CD4-positive, alpha-beta T cell treated with Interleukin-10 for 1 hour (primary cell): ENCODE results near the gene CTNNA2.

Experiments
- DNase-seq: peaks from one replicate; pipeline ENCODE4 v3.0.0-alpha.2; 2020

Gene CTNNA2

GRCh38 chr2:80437959-80438358 lies 925.1 kb downstream of the CTNNA2 start:
- DNase-seq = no peak

- no peak for DNase-seq
These were observed 925.8 kb downstream of the CTNNA2 start for GRCh38 chr2:80438686-80439085.

DNA sequence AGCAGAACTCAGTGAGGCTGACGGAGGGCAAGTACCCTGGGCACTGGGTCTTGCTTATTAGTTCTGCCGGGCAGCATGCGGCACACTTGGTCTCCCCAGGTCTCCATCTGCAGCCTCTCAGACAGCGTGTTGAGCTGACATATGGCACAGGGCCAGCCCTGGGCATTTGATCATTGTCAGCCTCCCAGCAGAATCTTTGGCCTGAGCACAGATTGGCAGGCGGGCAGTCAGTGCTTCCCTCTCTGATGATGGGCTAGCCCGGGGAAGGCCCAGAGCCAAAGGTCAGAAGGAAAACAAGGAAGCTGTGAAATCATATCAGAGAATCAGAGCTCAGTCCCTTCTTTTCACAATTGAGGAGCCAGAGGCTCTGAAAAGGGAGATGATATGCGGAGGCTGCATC lies 941.8 kb downstream of the CTNNA2 start:
- DNase-seq = no peak

GRCh38 chr2:80459028-80459427 lies 946.2 kb downstream of the CTNNA2 start:
- no peak for DNase-seq

- no peak for DNase-seq
These were observed 948.8 kb downstream of the CTNNA2 start for GRCh38 chr2:80461505-80462197.

- no peak for DNase-seq
These were observed 949.8 kb downstream of the CTNNA2 start for GRCh38 chr2:80462654-80463053.

- no peak for DNase-seq
These were observed 951.4 kb downstream of the CTNNA2 start for GRCh38 chr2:80464275-80464674.

DNA sequence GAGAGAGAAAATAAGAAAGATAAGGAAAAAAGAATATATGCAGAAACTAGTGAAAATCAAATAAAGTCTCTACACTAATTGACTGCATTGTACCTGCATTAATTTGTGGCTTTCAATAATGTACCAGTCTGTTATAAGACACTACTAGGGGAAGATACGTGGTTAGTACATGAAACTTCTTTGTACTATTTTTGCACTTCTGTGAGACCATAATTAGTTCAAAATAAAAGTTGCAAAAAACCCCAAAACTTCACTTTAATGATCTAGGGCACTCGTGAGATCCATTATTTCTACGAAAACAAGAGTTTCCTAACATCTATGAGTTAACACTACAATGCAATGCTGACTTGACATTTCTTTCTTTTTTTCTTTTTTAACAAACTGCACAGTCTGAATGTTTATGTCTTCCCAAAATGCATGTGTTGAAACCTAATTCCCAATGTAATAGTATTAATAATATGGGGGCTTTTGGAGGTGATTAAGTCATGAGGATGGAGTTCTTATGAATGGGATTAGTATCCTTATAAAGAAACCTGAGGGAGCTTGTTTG lies 954.5 kb downstream of the CTNNA2 start:
- DNase-seq = no peak

GRCh38 chr2:80469428-80469827 lies 956.6 kb downstream of the CTNNA2 start:
- no peak for DNase-seq

- DNase-seq = no peak
These were observed 960.2 kb downstream of the CTNNA2 start for GRCh38 chr2:80473069-80473468.

DNA sequence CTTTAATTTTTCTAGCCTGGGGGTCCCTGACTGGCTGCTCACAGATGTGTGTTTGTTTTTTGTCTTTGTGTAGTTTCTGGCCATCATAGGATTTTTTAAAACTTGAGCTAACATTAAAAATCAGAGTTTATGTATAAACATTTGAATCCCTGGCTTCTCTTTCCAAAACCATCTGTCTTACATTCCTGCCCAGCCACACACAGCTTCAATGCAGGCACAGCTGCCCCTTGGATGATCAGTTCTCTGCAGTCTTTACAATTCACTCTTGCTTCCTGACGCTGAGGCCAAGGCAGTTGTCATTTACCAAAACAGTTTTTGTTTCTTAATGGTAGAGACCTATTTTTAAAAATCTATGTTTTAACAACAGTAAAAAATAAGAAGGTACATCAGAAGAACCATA lies 960.9 kb downstream of the CTNNA2 start:
- no peak for DNase-seq

DNA sequence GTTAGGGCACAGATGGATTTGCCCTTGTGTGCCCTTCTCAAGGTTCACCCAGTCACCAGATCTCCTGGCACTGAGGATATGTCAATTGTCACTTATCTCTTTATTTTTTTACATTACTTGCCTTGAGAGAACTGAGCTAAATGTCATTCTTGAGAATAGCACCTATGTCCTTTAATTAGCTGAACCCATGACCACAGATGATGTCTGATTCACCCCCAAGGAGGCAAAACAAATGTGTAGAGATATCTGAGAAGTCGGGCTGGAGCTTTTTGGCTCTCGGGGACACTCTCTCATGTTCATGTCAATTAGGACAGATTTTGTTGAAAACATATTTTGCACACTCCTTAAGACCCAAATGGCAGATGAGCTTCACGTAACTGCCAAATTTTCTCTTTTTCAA lies 963.1 kb downstream of the CTNNA2 start:
- no peak for DNase-seq

DNA sequence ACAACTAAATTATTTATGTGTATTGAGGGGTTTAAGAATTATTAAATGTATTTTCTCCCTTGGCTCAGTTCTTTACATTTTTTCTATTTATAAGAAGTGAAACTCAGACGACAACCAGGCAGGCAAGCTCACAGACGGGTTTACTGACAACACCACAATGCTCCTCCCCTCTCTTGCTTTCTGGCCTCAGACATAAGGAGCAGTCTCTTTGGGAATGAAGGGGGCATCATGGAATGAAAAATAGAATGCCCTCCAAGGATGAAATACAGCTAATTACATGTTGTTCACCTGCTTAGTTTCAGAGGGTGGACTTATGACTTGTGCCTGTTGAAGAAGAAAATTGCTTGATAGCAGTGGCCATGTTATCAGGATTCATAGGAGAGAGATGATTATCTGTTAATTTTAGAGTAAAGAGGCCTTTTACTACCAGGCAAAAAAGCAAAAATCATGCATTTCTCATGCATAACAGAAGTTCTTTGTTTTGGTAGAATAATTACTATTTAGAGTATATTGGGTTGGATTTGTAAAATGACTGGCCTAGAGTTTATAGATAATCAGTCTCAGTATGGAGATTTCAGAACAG lies 963.8 kb downstream of the CTNNA2 start:
- no peak for DNase-seq

GRCh38 chr2:80482276-80482675 lies 969.4 kb downstream of the CTNNA2 start:
- no peak for DNase-seq

GRCh38 chr2:80489717-80490116 lies 976.9 kb downstream of the CTNNA2 start:
- no peak for DNase-seq

GRCh38 chr2:80490964-80491363 lies 978.1 kb downstream of the CTNNA2 start:
- no peak for DNase-seq

GRCh38 chr2:80496346-80496745 lies 983.5 kb downstream of the CTNNA2 start:
- no peak for DNase-seq

GRCh38 chr2:80496775-80497174 lies 983.9 kb downstream of the CTNNA2 start:
- no peak for DNase-seq

DNA sequence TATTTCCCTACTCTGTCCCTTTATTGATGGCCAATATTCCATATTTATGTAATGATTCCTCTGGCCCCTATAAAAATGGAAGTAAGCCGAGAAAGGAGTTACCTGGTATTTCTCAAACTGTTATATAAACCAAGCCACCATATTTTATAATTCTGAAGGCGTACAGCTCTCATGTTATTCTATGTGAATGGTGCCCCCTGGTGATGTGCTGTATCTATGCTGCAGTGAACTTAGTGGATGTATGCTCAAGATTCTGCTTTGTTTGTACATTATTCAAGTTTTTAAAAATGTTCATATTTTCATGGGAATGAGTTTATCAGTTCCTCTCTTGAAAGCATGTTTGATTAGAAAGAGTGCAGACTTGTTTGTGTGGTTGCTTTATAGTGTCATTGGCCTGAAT lies 986.2 kb downstream of the CTNNA2 start:
- DNase-seq = no peak

- no peak for DNase-seq
These were observed 989.2 kb downstream of the CTNNA2 start for GRCh38 chr2:80501874-80502624.

GRCh38 chr2:80506563-80506962 lies 993.7 kb downstream of the CTNNA2 start:
- no peak for DNase-seq

DNA sequence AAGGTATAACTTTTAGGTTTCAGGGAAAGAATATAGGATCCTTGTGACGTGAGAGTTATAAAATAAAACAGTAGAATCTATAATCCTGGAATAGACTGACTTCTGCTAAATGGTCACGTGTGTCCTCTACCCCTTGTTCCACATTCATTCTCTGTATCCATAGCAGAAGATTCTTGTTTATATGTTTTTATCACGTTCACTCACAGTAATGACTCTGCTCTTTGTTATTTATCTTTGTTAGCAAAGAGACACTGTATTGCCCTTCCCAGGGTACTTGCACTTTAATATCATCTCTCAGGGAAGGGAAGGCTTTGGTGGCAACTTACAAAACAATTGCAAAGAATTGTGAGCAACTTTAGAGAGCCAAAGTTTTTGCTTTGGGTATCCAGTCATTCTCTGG lies 997.9 kb downstream of the CTNNA2 start:
- no peak for DNase-seq

DNA sequence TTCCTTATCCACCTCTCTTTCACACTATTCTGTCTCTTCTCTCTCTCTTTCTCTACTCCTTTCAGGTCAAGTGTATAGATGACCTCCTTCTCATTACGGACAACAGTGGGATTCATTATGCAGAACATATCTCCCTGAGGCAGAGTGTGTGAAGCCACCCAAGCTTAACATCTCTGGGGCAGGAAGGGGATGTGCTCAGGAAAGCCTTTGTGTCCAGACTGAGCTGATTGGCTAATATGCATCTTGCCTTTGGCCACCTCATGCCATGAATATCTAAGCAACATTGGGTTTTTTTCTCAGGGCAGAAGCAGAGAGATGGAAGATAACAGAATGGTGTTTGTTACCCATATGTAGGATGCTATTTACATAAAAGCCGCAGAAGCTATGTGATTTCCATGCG lies 1003.1 kb downstream of the CTNNA2 start:
- DNase-seq = no peak

DNA sequence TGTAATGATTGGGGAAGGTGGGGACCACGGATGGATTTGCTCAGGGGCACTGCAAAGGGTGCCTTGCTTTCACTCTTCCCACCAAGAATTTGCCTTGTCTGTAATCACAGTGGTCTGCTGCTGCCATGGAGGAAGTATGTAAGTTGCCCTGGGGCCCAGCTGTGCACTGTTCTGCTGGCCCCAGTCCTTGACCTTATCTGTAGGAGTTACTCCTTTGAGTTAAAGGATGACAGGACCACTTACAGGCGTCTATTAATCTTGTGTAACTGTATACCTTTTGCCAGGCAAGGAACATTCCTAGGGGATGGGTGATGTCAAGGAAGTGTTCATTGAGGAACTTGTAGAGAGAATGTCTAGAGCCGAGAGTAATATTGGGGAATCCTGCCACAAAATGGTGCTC lies 1004.5 kb downstream of the CTNNA2 start:
- DNase-seq = no peak
